AG09319 (cell line): Measurements from ENCODE around the gene ESR1.

Experiments
- DNase-seq: peaks from one replicate; pipeline ENCODE4 v3.0.0-alpha.2; 2010; ENCODE audit warnings: low read depth; ENCODE audit errors: extremely low read depth
- CTCF ChIP-seq: IDR thresholded peaks from 2 replicates; pipeline ENCODE4 v1.5.1; 2011; ENCODE audit warnings: low read depth, mild to moderate bottlenecking, inconsistent platforms, low read length, moderate library complexity

Gene ESR1

GRCh38 chr6:152167641-152168603 is 360.4 kb downstream of the ESR1 start:
- TF ChIP-seq CTCF: no peak
- DNase-seq: no peak

- no peak for DNase-seq
- no peak for TF ChIP-seq CTCF
Measured at GRCh38 chr6:152170313-152170701, 362.8 kb downstream of the ESR1 start.

- TF ChIP-seq CTCF: no peak
- DNase-seq: no peak
Measured at GRCh38 chr6:152170702-152171667, 363.5 kb downstream of the ESR1 start.

- no peak for TF ChIP-seq CTCF
- DNase-seq: peak; percentile 46
Measured at GRCh38 chr6:152173321-152173720, 365.8 kb downstream of the ESR1 start.

- DNase-seq: no peak
- TF ChIP-seq CTCF: no peak
Measured at GRCh38 chr6:152173957-152174356, 366.5 kb downstream of the ESR1 start.

- DNase-seq: no peak
- no peak for TF ChIP-seq CTCF
Measured at GRCh38 chr6:152176268-152176667, 368.8 kb downstream of the ESR1 start.
